Type B pancreatic cell (in vitro differentiated cells): ENCODE data around the gene KRTAP5-3. TPM values are rescaled to one million over a fixed set of nuclear protein-coding genes. Genes with fewer than 3 reads are reported as not detected.

Experiments used
- DNase-seq: peaks from one replicate; pipeline ENCODE4 v3.0.0; 2021; ENCODE audit warnings: mixed read lengths; ENCODE audit not compliant: unreplicated experiment; ENCODE audit errors: extremely low spot score
- H3K27ac Mint-ChIP-seq: 2 replicates; pipeline ENCODE4 v1.8.0; 2021; ENCODE audit warnings: mild to moderate bottlenecking, mixed read lengths
- H3K27me3 Mint-ChIP-seq: 2 replicates; pipeline ENCODE4 v1.8.0; 2021; ENCODE audit warnings: mixed read lengths
- H3K36me3 Mint-ChIP-seq: 2 replicates; pipeline ENCODE4 v1.8.0; 2021; ENCODE audit warnings: mixed read lengths
- H3K4me1 Mint-ChIP-seq: one replicate; pipeline ENCODE4 v1.8.0; 2021; ENCODE audit warnings: mixed read lengths; ENCODE audit not compliant: unreplicated experiment
- H3K4me3 Mint-ChIP-seq: 2 replicates; pipeline ENCODE4 v1.8.0; 2021; ENCODE audit warnings: mild to moderate bottlenecking, mixed read lengths
- H3K9me3 Mint-ChIP-seq: 2 replicates; pipeline ENCODE4 v1.8.0; 2021; ENCODE audit warnings: mixed read lengths
- total RNA-seq: library from RNA; stranded (reverse); gene quantifications from 2 replicates; pipeline ENCODE4 v1.2.1, GENCODE V29; 2021; ENCODE audit warnings: low replicate concordance
- TF ChIP-seq, protein P1 (sequence below): fragments of 200-600 bp; sonication (generic); conservative IDR thresholded peaks from 2 replicates; pipeline ENCODE4 v1.5.0; 2021; ENCODE audit warnings: antibody characterized with exemption, mild to moderate bottlenecking

Gene KRTAP5-3
- total RNA-seq, 1 donor from 2014 or later: not detected

DNA sequence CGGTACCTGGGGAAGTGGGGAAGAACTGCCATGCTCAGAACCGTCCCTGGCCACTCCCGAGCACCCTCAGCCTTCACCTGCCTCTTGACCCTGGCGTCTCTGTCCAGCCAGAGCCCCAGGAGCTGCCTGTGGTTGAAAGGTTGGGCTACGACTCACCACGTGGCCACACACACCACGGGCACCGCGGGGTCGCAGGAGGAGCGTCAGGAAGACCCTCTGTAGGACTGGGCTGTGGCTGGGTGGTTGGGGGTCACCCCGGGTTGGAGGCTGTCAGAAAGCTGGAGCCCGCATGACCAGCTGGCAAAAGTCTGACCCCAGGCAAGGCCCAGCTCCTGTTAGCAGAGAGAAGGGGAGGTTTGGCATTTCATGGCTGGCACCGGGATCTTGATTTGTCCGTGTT is 32.8 kb upstream of the KRTAP5-3 start:
- H3K9me3 Mint-ChIP-seq: no peaks in the 10 kb centered on the region
- H3K4me3 Mint-ChIP-seq: no peak overlapping the region
- H3K36me3 Mint-ChIP-seq: no peaks in the 10 kb centered on the region
- H3K27me3 Mint-ChIP-seq: peaks cover 19% of the 10 kb centered on the region
- H3K27ac Mint-ChIP-seq: no peak overlapping the region
- TF ChIP-seq, protein P1, sequence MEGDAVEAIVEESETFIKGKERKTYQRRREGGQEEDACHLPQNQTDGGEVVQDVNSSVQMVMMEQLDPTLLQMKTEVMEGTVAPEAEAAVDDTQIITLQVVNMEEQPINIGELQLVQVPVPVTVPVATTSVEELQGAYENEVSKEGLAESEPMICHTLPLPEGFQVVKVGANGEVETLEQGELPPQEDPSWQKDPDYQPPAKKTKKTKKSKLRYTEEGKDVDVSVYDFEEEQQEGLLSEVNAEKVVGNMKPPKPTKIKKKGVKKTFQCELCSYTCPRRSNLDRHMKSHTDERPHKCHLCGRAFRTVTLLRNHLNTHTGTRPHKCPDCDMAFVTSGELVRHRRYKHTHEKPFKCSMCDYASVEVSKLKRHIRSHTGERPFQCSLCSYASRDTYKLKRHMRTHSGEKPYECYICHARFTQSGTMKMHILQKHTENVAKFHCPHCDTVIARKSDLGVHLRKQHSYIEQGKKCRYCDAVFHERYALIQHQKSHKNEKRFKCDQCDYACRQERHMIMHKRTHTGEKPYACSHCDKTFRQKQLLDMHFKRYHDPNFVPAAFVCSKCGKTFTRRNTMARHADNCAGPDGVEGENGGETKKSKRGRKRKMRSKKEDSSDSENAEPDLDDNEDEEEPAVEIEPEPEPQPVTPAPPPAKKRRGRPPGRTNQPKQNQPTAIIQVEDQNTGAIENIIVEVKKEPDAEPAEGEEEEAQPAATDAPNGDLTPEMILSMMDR: no peak
- DNase-seq: no peak
- H3K4me1 Mint-ChIP-seq: peaks cover 10% of the 10 kb centered on the region

GRCh38 chr11:1640076-1640946 is 32.0 kb upstream of the KRTAP5-3 start:
- no peaks in the 10 kb centered on the region for H3K36me3 Mint-ChIP-seq
- H3K9me3 Mint-ChIP-seq: no peaks in the 10 kb centered on the region
- peaks cover 25% of the 10 kb centered on the region for H3K27me3 Mint-ChIP-seq
- H3K4me1 Mint-ChIP-seq: peaks cover 10% of the 10 kb centered on the region
- no peak overlapping the region for H3K27ac Mint-ChIP-seq
- TF ChIP-seq, protein P1: peak; percentile 91
- DNase-seq: no peak
- no peak overlapping the region for H3K4me3 Mint-ChIP-seq

DNA sequence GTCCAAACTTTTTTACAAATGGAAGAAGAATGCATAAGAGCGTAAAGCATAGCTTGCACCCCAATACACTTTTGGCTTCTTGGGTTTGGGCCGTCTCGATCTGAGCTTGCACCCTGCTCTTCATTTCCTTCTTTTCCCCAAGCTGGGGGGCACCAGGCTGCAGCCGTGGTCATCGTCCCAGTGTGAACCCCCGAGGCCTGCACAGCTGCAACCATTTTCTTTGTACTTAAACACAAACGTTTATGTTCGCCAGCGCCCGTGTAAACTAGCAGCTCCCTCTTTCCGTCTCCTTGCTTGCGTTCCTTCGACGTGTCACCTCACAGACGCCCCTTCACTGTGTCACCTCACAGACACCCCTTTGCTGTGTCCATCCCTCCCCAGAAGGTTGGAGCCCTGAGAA is 31.4 kb upstream of the KRTAP5-3 start:
- no peak overlapping the region for H3K27ac Mint-ChIP-seq
- no peak overlapping the region for H3K4me3 Mint-ChIP-seq
- no peaks in the 10 kb centered on the region for H3K36me3 Mint-ChIP-seq
- no peak for DNase-seq
- H3K27me3 Mint-ChIP-seq: peaks cover 28% of the 10 kb centered on the region
- no peaks in the 10 kb centered on the region for H3K9me3 Mint-ChIP-seq
- TF ChIP-seq, protein P1: no peak
- H3K4me1 Mint-ChIP-seq: peaks cover 10% of the 10 kb centered on the region

GRCh38 chr11:1639102-1639620 is 30.9 kb upstream of the KRTAP5-3 start:
- DNase-seq: no peak
- peaks cover 10% of the 10 kb centered on the region for H3K4me1 Mint-ChIP-seq
- peaks cover 27% of the 10 kb centered on the region for H3K27me3 Mint-ChIP-seq
- H3K27ac Mint-ChIP-seq: no peak overlapping the region
- H3K4me3 Mint-ChIP-seq: no peak overlapping the region
- H3K9me3 Mint-ChIP-seq: no peaks in the 10 kb centered on the region
- no peaks in the 10 kb centered on the region for H3K36me3 Mint-ChIP-seq
- TF ChIP-seq, protein P1: no peak

- H3K27me3 Mint-ChIP-seq: peaks cover 27% of the 10 kb centered on the region
- peaks cover 10% of the 10 kb centered on the region for H3K4me1 Mint-ChIP-seq
- no peaks in the 10 kb centered on the region for H3K9me3 Mint-ChIP-seq
- no peak overlapping the region for H3K4me3 Mint-ChIP-seq
- TF ChIP-seq, protein P1: no peak
- no peak overlapping the region for H3K27ac Mint-ChIP-seq
- DNase-seq: no peak
- no peaks in the 10 kb centered on the region for H3K36me3 Mint-ChIP-seq
Observed at GRCh38 chr11:1638344-1638743, 30.1 kb upstream of the KRTAP5-3 start.
